GM12864 (cell line): ENCODE results near the gene CEACAM5.
A peak's percentile ranks its signal among the peaks of the same experiment; 100 is the strongest.

Source experiments
- DNase-seq: peaks from one replicate; pipeline ENCODE4 v3.0.0-alpha.2; 2011; ENCODE audit warnings: low read depth
- H3K4me3 ChIP-seq: 2 replicates; pipeline ENCODE4 v1.5.1; 2011; ENCODE audit warnings: mild to moderate bottlenecking, low read depth, low read length, control low read depth
- TF ChIP-seq, protein P1 (sequence below): IDR thresholded peaks from 2 replicates; pipeline ENCODE4 v1.5.1; 2011; ENCODE audit warnings: low read depth, mild to moderate bottlenecking, moderate library complexity, low read length, control low read depth, inconsistent platforms; ENCODE audit errors: missing control alignments

The CEACAM5 gene

DNA sequence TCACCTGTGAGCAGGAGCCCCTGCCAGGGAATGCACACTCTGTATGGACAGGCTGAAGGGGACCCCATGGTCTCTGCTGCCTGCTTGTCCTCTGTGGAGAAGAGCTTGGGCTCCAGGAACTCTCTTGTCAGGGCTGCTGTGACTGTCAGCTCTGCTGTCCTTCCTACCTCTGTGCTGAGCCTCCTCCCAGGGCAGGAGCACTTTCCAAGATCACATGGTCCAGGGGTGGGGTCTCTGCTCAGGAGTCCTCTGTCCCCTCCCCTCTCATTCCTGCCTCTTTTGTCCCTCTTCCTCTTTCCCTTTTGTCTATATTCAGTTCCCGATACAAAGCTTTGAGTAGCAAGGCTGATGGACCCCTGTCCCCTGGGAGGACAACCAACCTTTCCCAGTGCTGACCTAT is 20.3 kb upstream of the CEACAM5 start, which contains the start of gene CEACAM7:
CEACAM7 (minus strand) TSS at position 173 of the 400 bp plus-strand sequence; CDS start at position 68, 105 bp downstream.
- H3K4me3 ChIP-seq, result no peak within 1 kb of the TSS
- DNase-seq, result no peak
- TF ChIP-seq, protein P1, sequence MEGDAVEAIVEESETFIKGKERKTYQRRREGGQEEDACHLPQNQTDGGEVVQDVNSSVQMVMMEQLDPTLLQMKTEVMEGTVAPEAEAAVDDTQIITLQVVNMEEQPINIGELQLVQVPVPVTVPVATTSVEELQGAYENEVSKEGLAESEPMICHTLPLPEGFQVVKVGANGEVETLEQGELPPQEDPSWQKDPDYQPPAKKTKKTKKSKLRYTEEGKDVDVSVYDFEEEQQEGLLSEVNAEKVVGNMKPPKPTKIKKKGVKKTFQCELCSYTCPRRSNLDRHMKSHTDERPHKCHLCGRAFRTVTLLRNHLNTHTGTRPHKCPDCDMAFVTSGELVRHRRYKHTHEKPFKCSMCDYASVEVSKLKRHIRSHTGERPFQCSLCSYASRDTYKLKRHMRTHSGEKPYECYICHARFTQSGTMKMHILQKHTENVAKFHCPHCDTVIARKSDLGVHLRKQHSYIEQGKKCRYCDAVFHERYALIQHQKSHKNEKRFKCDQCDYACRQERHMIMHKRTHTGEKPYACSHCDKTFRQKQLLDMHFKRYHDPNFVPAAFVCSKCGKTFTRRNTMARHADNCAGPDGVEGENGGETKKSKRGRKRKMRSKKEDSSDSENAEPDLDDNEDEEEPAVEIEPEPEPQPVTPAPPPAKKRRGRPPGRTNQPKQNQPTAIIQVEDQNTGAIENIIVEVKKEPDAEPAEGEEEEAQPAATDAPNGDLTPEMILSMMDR, result no peak

DNA sequence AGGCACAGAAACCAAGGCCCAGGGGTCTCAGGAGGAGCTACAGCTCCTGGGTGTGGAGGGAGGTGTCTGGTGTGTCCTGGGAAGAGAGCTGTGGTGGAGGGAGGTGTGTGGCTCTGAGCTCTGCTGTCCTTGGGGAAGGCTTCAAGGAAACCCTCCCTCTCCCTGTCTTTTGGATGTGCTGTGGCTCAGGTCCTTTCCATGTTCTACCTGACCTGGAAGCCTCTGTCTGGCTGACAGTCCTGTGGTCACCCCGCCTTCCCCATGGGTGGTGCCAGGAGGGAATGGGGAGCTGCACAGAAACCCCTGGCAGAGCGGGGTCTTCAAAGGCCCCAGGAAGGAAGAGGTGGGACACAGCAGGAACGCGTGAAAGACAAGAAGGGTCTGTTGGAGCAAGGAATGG is 19.7 kb upstream of the CEACAM5 start:
- TF ChIP-seq, protein P1, result no peak
- no peak overlapping the region for H3K4me3 ChIP-seq
- no peak for DNase-seq

DNA sequence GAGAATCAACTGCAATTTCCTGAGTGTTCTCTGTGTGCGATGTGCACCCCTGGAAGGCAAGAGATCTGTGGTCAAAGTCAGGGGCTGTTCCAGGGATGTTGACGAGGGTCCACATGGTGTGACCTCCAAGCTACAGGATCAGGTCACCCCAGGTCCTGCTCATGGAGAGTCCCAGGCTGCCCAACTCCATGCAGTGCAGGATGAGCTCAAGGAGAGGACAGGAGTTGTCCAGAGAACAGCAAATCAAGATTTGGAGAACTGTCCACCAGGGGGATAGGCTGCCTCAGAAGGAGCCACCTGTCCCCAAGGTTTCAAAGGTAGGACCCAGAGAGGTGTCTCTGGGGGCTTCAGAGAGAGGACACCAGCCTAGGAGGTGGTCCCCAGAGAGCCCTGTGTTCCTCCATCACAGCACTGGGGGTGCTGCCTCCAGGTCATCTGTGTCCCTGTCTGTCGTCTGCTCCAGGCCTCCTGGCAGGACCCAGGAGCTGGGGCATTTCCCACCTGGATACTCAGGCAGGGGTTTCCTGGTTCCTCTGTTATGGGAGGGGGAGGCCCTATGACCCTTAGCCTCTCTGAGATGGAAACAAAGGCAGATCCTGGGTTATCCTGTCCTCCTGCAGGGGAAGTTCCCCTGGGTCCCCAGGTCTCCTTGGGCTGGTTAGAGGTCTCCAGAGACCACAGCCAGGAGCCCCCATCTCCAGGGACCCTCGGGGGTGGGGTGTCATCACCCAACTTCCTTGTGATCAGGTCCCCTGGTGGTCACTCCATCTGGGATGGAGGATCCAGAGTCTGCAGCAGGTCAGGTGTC is 18.2 kb upstream of the CEACAM5 start:
- H3K4me3 ChIP-seq, result no peak overlapping the region
- TF ChIP-seq, protein P1, result no peak
- DNase-seq, result no peak

DNA sequence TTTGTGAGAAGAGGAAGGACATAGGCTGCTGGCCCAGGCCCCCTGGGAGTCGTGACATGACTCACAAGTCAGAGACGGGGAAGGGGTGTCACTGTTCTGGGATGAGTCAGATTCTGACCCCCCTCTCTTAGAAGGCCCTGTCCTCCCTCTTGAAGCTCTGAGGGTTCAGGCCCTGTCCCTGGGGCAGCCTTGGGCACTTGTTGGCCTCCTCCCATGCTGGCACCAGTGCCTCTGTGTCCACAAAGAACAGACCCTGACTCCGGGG is 17.7 kb upstream of the CEACAM5 start:
- TF ChIP-seq, protein P1, result no peak
- no peak for DNase-seq
- no peak overlapping the region for H3K4me3 ChIP-seq

DNA sequence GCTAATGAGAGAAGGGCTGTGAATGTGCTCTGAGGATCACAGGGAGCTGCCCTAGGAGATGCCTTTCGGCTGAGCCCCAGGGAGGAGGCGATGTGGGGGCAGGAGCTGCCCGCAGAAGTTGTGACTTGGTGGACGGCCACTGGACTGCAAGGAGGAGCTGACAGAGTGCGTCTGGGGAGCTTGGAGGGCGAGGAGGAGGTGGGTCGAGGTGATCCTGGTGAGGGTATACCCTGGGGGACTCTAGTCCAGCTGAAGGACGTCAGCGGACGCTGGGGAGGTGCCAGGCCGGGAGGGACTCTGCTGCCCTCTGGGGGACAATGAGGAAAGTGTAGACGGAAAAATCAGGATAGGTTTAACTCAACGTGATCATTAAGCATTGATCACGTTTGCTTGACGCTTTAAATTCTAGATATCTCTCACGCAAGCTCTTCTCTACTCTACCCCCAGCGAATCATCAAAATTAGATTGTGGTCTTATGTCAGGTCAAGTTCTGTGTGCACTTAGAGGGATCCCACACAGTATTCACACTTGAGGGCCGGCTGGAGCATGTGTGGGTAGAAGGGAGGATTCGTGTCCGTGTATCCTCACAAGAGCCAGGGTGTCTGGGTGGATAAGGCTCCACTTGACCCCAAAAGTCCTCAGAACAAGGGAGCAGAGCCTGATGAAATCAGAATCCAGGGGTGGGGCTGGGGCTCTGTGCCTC is 17.0 kb upstream of the CEACAM5 start:
- DNase-seq, result no peak
- TF ChIP-seq, protein P1, result peak; percentile 82
- H3K4me3 ChIP-seq, result no peak overlapping the region

DNA sequence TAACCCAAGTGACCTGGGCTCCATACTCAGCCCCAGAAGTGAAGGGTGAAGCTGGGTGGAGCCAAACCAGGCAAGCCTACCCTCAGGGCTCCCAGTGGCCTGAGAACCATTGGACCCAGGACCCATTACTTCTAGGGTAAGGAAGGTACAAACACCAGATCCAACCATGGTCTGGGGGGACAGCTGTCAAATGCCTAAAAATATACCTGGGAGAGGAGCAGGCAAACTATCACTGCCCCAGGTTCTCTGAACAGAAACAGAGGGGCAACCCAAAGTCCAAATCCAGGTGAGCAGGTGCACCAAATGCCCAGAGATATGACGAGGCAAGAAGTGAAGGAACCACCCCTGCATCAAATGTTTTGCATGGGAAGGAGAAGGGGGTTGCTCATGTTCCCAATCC is 14.2 kb upstream of the CEACAM5 start:
- no peak overlapping the region for H3K4me3 ChIP-seq
- no peak for DNase-seq
- TF ChIP-seq, protein P1, result no peak
